ENCODE data around the gene AIFM2. TPM values are rescaled to one million over a fixed set of nuclear protein-coding genes. Genes with fewer than 3 reads are reported as not detected.

The AIFM2 gene
- total and polyA plus RNA-seq, 7 donors: 8.7 to 40.5 (median 10.6) TPM

DNA sequence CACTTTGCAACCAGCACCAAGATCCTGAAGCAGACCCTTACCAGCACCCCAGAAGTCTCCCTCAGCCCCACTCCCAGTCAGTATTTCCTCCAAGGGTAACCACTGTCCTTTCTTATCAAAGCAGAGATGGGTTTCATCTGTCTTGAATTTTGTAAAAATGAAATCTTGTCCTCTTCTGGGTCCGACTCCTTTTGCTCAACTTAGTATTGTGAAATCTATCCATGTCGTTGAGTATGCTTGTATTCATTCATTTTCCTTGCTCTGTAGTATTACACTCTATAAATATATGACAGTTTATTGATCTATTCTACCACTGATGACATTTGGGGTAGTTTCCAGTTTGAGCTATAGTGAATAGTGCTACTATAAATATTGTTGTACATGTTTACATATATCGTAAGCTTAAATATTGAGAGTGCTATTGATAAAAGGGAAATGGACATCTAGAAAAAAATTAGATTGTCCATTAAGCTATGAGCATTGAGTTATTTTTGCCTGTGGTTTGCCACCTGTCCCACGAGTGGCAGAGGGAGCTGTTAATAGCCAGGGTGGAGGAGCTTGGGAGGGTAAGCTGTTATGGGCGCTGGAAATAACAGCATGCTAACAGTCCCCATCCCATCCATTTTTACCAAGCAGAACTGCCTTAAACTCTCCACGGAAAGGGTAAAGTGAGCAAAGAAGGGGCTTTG, 36.5 kb downstream of the AIFM2 start:
- no peak for DNase-seq
- TF ChIP-seq, protein P1, sequence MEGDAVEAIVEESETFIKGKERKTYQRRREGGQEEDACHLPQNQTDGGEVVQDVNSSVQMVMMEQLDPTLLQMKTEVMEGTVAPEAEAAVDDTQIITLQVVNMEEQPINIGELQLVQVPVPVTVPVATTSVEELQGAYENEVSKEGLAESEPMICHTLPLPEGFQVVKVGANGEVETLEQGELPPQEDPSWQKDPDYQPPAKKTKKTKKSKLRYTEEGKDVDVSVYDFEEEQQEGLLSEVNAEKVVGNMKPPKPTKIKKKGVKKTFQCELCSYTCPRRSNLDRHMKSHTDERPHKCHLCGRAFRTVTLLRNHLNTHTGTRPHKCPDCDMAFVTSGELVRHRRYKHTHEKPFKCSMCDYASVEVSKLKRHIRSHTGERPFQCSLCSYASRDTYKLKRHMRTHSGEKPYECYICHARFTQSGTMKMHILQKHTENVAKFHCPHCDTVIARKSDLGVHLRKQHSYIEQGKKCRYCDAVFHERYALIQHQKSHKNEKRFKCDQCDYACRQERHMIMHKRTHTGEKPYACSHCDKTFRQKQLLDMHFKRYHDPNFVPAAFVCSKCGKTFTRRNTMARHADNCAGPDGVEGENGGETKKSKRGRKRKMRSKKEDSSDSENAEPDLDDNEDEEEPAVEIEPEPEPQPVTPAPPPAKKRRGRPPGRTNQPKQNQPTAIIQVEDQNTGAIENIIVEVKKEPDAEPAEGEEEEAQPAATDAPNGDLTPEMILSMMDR (IDR thresholded peaks at IDR 0.05): no peak
- Histone ChIP-seq H3K4me1 (no peaks in the 10 kb centered on the region), H3K36me3 (ENCODE audit: insufficient read depth in 1 of 2, low read depth in 1 of 2) (peaks cover 8 to 64% of the 10 kb centered on the region in 2 donors), H3K27me3 (ENCODE audit: insufficient read depth in 3 of 3, low read length in 2 of 3) (no peaks in the 10 kb centered on the region), H3K4me3 (no peak overlapping the region), H3K9me3 (no peaks in the 10 kb centered on the region), H3K27ac (no peak overlapping the region)
- no peak for ATAC-seq
- intact Hi-C loops (cut with DNase I): no loop called here
- WGBS, 3 donors: 84 to 91% (median 86%) methylated on average over 6 of the region's 6 CpGs

DNA sequence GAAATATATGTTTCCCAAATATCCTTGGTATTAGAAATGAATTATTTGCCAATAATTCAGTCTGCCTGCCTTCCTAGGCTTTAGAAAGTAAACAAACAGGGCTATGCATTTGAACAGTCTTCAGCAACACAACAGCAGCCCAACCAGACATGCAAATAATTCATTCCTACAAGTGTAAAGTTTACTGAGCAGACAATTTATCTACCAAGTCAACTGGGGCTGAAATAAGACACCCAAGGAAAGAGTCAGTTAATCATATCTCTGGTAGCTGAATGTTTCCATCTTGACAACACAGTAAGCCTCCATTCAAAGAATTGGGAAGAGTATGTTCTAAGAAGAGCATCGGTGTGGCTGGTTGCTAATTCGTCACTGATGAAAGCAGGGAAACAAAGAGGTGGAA, 38.4 kb downstream of the AIFM2 start:
- TF ChIP-seq, protein P1 (IDR thresholded peaks at IDR 0.05): no peak
- DNase-seq (no peak), ATAC-seq (peak in 1 of 4 donors; percentile 19)
- H3K36me3 ChIP-seq (ENCODE audit: insufficient read depth in 1 of 2, low read depth in 1 of 2): peaks cover 0 to 61% of the 10 kb centered on the region in 2 donors
- intact Hi-C loops (cut with DNase I): no loop called here
- H3K4me3 ChIP-seq: no peak overlapping the region
- no peaks in the 10 kb centered on the region for H3K27me3 ChIP-seq (ENCODE audit: insufficient read depth in 3 of 3, low read length in 2 of 3)
- no peaks in the 10 kb centered on the region for H3K9me3 ChIP-seq
- no peaks in the 10 kb centered on the region for H3K4me1 ChIP-seq
- no peak overlapping the region for H3K27ac ChIP-seq
- WGBS, 3 donors: 29 to 60% (median 49%) methylated on average over 2 of the region's 2 CpGs

DNA sequence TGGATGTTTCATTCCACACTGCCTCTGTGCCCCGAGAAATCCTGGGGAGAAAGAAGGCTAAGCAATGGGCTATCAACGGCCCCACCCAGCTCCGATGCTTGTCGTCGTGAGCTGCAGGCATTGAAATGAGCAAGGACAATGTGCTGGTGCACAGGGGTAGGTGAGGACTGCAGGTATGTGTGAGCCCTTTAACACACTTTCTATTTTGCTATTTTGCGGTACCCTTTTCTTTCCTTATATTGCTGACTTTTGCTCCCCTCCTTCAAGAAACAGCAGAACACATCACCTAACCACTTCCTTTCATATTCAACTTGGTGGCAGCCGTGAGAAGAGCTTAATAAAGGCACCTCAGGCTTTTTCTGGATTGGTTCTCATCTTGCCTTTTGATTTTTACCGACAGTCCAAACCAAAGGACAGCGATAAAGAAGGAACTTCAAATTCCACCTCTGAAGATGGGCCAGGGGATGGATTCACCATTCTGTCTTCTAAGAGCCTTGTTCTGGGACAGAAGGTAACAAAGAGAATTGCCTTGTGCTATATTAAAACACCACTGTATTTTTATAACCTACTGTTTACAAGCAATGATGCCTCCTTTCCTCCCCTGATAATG, 39.2 kb downstream of the AIFM2 start:
- ATAC-seq (no peak), DNase-seq (no peak)
- H3K4me1 ChIP-seq: no peaks in the 10 kb centered on the region
- no peak overlapping the region for H3K4me3 ChIP-seq
- no peak overlapping the region for H3K27ac ChIP-seq
- TF ChIP-seq, protein P1 (IDR thresholded peaks at IDR 0.05): no peak
- H3K9me3 ChIP-seq: no peaks in the 10 kb centered on the region
- peaks cover 0 to 53% of the 10 kb centered on the region in 2 donors for H3K36me3 ChIP-seq (ENCODE audit: insufficient read depth in 1 of 2, low read depth in 1 of 2)
- H3K27me3 ChIP-seq (ENCODE audit: insufficient read depth in 3 of 3, low read length in 2 of 3): no peaks in the 10 kb centered on the region
- WGBS, 3 donors: 93 to 98% (median 94%) methylated on average over 9 of the region's 9 CpGs
- intact Hi-C loops (cut with DNase I): no loop called here

DNA sequence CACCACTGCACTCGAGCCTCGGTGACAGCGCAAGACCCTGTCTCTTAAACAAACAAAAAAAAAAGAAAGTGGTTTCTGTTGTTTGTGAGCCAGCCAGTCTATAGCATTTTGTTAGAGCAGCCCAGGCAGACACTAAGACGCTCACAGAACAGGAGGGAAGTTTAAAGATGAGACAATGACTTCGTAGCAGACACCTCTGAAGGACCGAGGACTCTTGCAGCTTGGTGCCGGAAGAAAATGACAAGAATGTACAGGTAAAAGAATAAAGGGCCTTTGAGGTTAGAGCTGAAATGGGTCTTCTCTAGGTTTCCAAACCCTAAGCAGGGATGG, 40.3 kb downstream of the AIFM2 start:
- DNase-seq (no peak), ATAC-seq (no peak)
- no peaks in the 10 kb centered on the region for H3K9me3 ChIP-seq
- no peak overlapping the region for H3K4me3 ChIP-seq
- intact Hi-C loops (cut with DNase I): no loop called here
- no peaks in the 10 kb centered on the region for H3K4me1 ChIP-seq
- WGBS, 3 donors: 95 to 97% (median 95%) methylated on average over 7 of the region's 7 CpGs
- no peak overlapping the region for H3K27ac ChIP-seq
- TF ChIP-seq, protein P1 (IDR thresholded peaks at IDR 0.05): no peak
- no peaks in the 10 kb centered on the region for H3K27me3 ChIP-seq (ENCODE audit: insufficient read depth in 3 of 3, low read length in 2 of 3)
- peaks cover 0 to 47% of the 10 kb centered on the region in 2 donors for H3K36me3 ChIP-seq (ENCODE audit: insufficient read depth in 1 of 2, low read depth in 1 of 2)

Data from psoas muscle (tissue), 8 donors.